Fibroblast of skin of abdomen (primary cell): ENCODE data around the gene DPP8.
"Not testable (repeated sequence)": the region's sequence is repeated elsewhere in the genome, so short reads cannot be mapped to it uniquely, and the experiment has no call there.

Source experiments
- DNase-seq: peaks from one replicate; pipeline ENCODE4 v3.0.0-alpha.2; 2013

DPP8 gene

GRCh38 chr15:65402961-65403360, 114.5 kb downstream of the DPP8 start:
- no peak for DNase-seq

- no peak for DNase-seq
Observed at GRCh38 chr15:65401611-65402240, 115.8 kb downstream of the DPP8 start.

GRCh38 chr15:65400760-65401610, 116.5 kb downstream of the DPP8 start:
- DNase-seq = peak; percentile 77

- no peak for DNase-seq
Observed at GRCh38 chr15:65399997-65400396, 117.5 kb downstream of the DPP8 start.

GRCh38 chr15:65399001-65399706, 118.3 kb downstream of the DPP8 start:
- DNase-seq = no peak

- not testable (repeated sequence) for DNase-seq
Observed at GRCh38 chr15:65398486-65398885, 119.0 kb downstream of the DPP8 start.

GRCh38 chr15:65396965-65397317, 120.5 kb downstream of the DPP8 start:
- no peak for DNase-seq

- no peak for DNase-seq
Observed at GRCh38 chr15:65396283-65396964, 121.1 kb downstream of the DPP8 start.

- no peak for DNase-seq
Observed at GRCh38 chr15:65395567-65396202, 121.8 kb downstream of the DPP8 start.

- no peak for DNase-seq
Observed at GRCh38 chr15:65394936-65395335, 122.6 kb downstream of the DPP8 start.

- no peak for DNase-seq
Observed at GRCh38 chr15:65394280-65394789, 123.2 kb downstream of the DPP8 start.

GRCh38 chr15:65393557-65393956, 123.9 kb downstream of the DPP8 start:
- DNase-seq = no peak

- no peak for DNase-seq
Observed at GRCh38 chr15:65393091-65393490, 124.4 kb downstream of the DPP8 start.
